Measurements from ENCODE around the gene DDX20.
"Not testable (repeated sequence)": the region's sequence is repeated elsewhere in the genome, so short reads cannot be mapped to it uniquely, and the experiment has no call there.

DDX20 gene

GRCh38 chr1:111792249-111792648, 36.5 kb downstream of the DDX20 start:
- no peak for DNase-seq (ENCODE audit: low spot score)

DNA sequence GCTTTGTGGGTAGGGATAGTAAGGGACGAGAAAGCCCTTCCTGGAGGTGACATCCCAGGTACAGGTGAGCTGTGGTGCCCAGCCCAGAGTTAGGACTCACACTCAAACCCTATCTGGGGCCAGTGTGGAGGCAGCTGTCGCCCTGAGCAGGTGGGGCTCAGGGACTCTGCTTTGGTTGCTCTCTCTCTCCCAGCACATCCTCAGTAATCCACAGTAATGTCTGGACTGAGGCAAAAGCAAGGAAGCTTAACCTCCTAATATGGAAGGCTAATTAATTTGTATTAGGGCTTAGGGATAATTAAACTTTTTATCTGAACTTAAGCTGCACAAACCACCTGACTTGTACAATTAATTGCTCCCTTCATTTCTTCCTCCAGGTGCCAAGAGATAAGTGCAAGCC, 38.2 kb downstream of the DDX20 start:
- no peak for DNase-seq (ENCODE audit: low spot score)

DNA sequence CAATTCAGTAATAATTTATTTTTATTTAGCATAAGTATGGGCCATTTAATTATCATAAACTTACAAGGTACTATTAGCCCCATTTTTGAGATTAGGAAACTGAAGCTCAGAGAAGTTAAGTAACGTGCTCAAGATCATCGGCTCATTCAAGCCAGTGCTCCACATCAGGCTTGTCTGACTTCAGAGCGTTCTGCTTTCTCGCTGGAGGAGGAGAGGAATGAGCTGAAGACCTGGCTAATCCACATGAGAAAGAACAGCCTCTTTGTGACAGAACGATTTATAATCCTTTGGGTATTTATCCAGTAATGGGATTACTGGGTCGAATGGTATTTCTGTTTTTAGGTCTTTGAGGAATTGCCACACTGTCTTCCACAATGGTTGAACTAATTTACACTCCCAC, 39.7 kb downstream of the DDX20 start:
- no peak for DNase-seq (ENCODE audit: low spot score)

- DNase-seq (ENCODE audit: low spot score): no peak
Measured at GRCh38 chr1:111798580-111798979, 42.9 kb downstream of the DDX20 start.

DNA sequence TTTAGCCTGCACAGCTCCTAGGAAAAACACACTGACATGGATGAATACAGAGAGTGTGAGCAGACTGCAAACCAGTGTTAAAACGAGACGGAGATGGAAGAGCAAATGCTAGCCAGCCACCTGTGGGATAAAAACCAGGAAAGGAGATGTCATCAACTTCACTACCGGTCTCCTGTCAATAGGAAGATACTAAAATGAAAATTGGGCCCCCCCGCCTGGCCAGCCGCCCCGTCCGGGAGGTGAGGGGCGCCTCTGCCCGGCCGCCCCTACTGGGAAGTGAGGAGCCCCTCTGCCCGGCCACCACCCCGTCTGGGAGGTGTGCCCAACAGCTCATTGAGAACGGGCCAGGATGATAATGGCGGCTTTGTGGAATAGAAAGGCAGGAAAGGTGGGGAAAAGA, 44.0 kb downstream of the DDX20 start:
- DNase-seq (ENCODE audit: low spot score): not testable (repeated sequence)

GRCh38 chr1:111801071-111801850, 45.6 kb downstream of the DDX20 start:
- no peak for DNase-seq (ENCODE audit: low spot score)

DNA sequence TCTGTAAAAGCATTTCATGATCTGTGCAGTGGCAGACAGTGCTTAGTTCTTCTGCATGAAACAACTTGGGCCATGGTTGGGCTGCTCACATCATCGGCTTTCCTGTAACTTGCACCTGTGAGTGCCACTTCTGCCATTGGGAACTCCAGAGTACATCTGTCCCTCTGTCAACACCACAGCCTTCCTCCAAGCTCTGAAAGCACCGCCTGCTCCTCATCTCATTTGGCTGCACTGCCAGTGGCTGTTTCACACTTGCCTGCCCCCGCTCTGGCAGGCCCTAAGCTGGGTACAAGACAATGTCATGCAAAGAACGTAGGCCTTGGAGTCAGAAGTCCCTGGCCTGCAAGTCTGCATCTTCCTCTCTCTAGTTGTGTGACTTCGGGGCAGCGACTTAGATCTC, 46.4 kb downstream of the DDX20 start:
- no peak for DNase-seq (ENCODE audit: low spot score)

DNA sequence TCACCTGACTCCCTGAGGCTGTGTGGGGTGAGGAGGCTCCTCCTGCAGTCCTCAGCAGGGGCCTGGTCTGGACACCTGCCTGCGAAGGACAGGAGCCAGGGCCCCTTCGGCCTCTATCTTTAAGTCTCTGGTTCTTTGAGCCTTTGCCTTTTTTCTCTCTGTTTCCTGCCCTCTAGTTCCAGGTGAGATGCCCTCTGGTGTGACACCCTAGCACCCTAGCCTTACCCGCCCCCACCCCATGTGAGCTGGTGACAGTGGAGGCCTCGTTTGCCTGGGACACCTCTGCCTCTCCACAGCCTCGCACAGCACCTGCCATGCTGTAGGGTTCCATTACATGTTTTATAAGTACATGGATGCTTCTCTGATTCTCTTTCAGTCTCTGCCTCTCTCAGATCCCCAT, 47.3 kb downstream of the DDX20 start:
- no peak for DNase-seq (ENCODE audit: low spot score)

DNA sequence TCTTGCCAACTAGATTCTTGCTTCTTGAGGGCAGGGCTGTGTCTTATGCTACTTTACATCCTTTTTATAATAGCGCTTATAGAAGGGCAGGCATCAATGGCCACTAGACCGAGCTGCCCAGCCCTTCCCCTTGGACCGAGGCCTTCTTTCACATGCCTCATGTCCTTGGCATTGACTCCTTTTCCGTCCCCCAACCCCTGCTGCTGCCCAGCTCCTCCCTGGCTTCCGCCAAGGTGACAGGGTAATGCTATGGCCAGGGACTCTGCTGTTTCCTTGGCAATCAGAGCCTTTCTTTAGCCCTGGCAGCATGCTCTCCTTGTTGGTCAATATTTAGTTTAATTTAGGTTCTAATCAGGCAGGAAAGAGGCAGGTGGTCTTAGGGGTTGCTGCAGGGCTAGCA, 48.2 kb downstream of the DDX20 start:
- no peak for DNase-seq (ENCODE audit: low spot score)

- DNase-seq (ENCODE audit: low spot score): no peak
Measured at GRCh38 chr1:111804776-111805175, 49.1 kb downstream of the DDX20 start.

DNA sequence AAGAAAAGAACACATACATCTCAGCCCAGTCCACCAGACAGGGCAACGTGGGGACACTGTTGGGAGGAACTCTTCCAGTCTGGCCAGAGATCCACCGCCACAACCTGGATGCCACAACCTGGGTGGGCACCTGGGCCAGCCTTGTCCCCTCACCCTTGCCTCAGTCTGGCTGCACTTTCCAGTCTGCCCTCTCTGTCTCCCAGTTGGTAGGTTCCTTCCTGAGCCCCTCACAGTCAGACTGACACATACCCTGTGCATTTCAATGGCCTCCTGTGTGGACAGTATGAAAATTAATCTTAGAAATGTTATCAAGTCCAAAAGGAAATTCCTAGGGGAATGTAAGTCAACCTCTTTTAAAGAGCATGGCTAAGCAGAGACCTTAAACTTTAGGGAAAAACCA, 49.5 kb downstream of the DDX20 start:
- no peak for DNase-seq (ENCODE audit: low spot score)

- DNase-seq (ENCODE audit: low spot score): no peak
Measured at GRCh38 chr1:111811891-111812290, 56.2 kb downstream of the DDX20 start.

DNA sequence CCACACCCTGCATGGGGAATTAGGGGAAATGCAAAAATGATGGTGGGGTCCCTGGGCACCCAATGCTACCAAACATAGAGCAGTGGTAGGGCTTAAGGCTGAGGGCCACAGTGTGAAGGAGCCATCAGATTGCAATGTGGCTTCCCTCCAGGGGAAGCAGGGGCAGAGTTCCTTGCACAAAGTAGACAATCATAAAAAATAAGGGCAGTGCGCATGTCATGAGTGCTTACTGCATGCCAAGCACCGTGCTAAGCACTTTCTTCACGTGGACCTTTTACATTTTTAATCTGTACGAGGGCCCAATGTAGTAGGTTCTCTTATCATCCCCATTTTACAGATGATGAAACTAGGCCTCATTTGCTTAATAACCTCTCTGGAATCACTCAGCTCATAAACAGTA, 56.6 kb downstream of the DDX20 start:
- DNase-seq (ENCODE audit: low spot score): no peak

- peak; percentile 27 for DNase-seq (ENCODE audit: low spot score)
Measured at GRCh38 chr1:111813440-111814304, 58.0 kb downstream of the DDX20 start.

- no peak for DNase-seq (ENCODE audit: low spot score)
Measured at GRCh38 chr1:111814305-111814628, 58.6 kb downstream of the DDX20 start.

DNA sequence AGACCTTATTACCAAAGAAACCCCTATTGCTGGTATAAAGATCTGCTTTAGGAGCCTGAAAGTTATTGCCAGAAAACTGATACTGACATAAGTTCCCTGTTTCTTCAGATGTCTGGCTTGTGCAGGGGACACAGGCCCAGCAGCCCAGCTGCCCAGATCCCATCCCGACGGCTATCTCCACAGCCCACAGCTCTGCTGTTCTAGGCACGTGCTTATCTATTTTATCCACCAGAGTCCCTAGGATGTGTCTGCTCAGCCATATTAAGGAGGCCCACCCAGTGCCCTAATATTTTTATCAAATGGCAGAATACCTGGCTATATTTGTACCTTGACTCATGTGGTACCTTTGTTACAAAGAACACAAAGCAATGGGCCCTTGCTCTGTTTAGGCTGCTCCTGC, 58.9 kb downstream of the DDX20 start:
- DNase-seq (ENCODE audit: low spot score): no peak

Measured in putamen (tissue), 1 donor.